ENCODE measurements around the gene COL15A1. TPM values are rescaled to one million over a fixed set of nuclear protein-coding genes. Genes with fewer than 3 reads are reported as not detected.

COL15A1 gene
- total RNA-seq, 1 experiment from 2014 or later, result not detected

DNA sequence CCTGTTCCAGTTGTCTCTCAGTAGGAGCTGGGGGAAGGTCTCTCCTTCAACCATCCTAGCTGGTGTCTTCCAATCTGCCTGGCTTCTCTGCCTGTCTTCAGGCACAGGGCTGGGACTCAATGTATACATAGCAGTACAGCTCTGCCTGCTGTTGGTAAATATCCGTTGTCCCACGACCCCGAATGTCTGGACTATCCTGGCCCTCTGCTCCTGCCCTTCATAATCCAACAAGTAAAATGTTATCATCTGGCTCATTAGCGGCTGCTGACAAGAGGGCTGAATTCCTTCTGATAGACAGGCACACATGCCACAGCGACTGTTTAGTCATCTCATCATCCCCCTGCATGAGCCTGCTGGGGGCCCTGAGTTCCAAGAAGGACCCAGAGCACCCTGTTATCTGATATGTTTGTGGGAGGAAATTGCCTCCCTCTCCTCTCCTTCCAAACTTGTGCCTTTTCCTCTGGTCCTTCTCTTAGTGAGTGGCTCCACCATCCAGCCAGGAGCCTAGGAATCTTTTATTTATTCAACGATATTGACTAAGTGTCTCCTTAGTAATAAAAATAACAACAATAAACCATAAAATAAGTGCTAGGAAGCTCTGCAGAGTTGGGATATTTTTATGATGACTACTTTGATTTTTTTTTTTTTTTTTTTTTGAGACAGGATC, 131.7 kb downstream of the COL15A1 start:
- Histone ChIP-seq H2BK15ac (ENCODE audit: low read depth, low read length) (no peak overlapping the region), H2AK5ac (ENCODE audit: insufficient read length, low read length) (no peak overlapping the region), H4K91ac (ENCODE audit: insufficient read length, low read depth, low read length) (no peak overlapping the region), H3K9ac (ENCODE audit: extremely low read depth, insufficient read length, low read length) (no peak overlapping the region), H2BK5ac (ENCODE audit: insufficient read length, low read length) (no peak overlapping the region), H3K56ac (ENCODE audit: insufficient read length, low read depth, low read length) (no peak overlapping the region), H3K9me3 (ENCODE audit: control insufficient read depth, low read depth, low read length) (no peaks in the 10 kb centered on the region), H2BK20ac (ENCODE audit: low read depth, low read length, poor library complexity, severe bottlenecking) (no peak overlapping the region), H3K14ac (ENCODE audit: insufficient read depth, low read length) (no peak overlapping the region), H3K27ac (ENCODE audit: insufficient read length, low read depth, low read length) (no peak overlapping the region), H3K4ac (ENCODE audit: low read depth, low read length) (no peak overlapping the region), H3K4me1 (ENCODE audit: insufficient read depth, low read length) (no peaks in the 10 kb centered on the region), H2BK120ac (ENCODE audit: low read depth, low read length, poor library complexity, severe bottlenecking) (no peak overlapping the region), H4K20me1 (ENCODE audit: control insufficient read depth, insufficient read depth, insufficient read length) (no peaks in the 10 kb centered on the region), H2BK12ac (ENCODE audit: insufficient read length, low read depth, low read length) (no peak overlapping the region), H4K8ac (replicated peaks; ENCODE audit: insufficient read length, low read depth, low read length) (no peak overlapping the region), H3K23ac (ENCODE audit: insufficient read length, low read depth, low read length) (no peak overlapping the region), H3K79me2 (ENCODE audit: insufficient read depth, low read length) (no peaks in the 10 kb centered on the region), H3K79me1 (ENCODE audit: insufficient read depth, low read depth, low read length, poor library complexity, severe bottlenecking) (no peaks in the 10 kb centered on the region), H2AFZ (ENCODE audit: low read length) (no peak overlapping the region), H4K5ac (ENCODE audit: insufficient read length, low read depth, low read length) (no peak overlapping the region), H3T11ph (ENCODE audit: low read length) (no peak overlapping the region), H3K4me2 (ENCODE audit: insufficient read depth, insufficient read length, low read length) (no peak overlapping the region), H3K18ac (ENCODE audit: insufficient read length, low read depth, low read length) (no peak overlapping the region), H3K23me2 (ENCODE audit: insufficient read length, low read depth, low read length, poor library complexity, severe bottlenecking) (no peaks in the 10 kb centered on the region), H3K27me3 (ENCODE audit: insufficient read depth, low read length) (no peaks in the 10 kb centered on the region)
- no peak for DNase-seq
- no CpG with 5 or more reads among the region's 6 CpGs for WGBS (ENCODE audit: extremely low coverage, insufficient read length, low lambda C conversion rate)
- Mint-ChIP-seq H3K27me3 (ENCODE audit: low read depth) (no peaks in the 10 kb centered on the region), H3K9me3 (no peaks in the 10 kb centered on the region), H3K4me1 (peaks cover 7% of the 10 kb centered on the region in 2 experiments; a peak in 2 of 4 replicates), H3K36me3 (ENCODE audit: insufficient read depth in 1 of 3, low read depth in 3 of 3) (no peaks in the 10 kb centered on the region; a peak in 1 of 7 replicates), H3K27ac (no peak overlapping the region; a peak in 1 of 7 replicates), H3K4me3 (no peak overlapping the region)
- TF ChIP-seq CTCF (conservative IDR thresholded peaks at IDR 0.05), result no peak
